ENCODE data around the gene IARS2. TPM values are rescaled to one million over a fixed set of nuclear protein-coding genes. Genes with fewer than 3 reads are reported as not detected.

IARS2 gene
- 58.8 and 59.2 TPM in 2 replicates for polyA plus RNA-seq
- polyA minus RNA-seq = 61.4 and 66.1 TPM in 2 replicates

- H3K36me3 ChIP-seq (ENCODE audit: insufficient read depth, low read length) = no peaks in the 10 kb centered on the region
- H3K4me3 ChIP-seq (ENCODE audit: low read length) = peak within 1 kb of the TSS; percentile 99
- H3K4me2 ChIP-seq (ENCODE audit: low read length) = peak within 1 kb of the TSS; percentile 62
- H3K79me2 ChIP-seq (replicated peaks; ENCODE audit: insufficient read depth, low read length) = peaks cover 22% of the 10 kb centered on the region
- H2AFZ ChIP-seq (ENCODE audit: low read depth, low read length) = peak within 1 kb of the TSS; percentile 82
- H4K20me1 ChIP-seq (ENCODE audit: insufficient read depth) = no peaks in the 10 kb centered on the region
- H3K9me3 ChIP-seq (ENCODE audit: low read length) = no peaks in the 10 kb centered on the region
- no peaks in the 10 kb centered on the region for H3K27me3 ChIP-seq (ENCODE audit: insufficient read depth, low read depth, low read length)
- peak within 1 kb of the TSS; percentile 59 for H3K27ac ChIP-seq (ENCODE audit: low read length)
- no peaks in the 10 kb centered on the region for H3F3A ChIP-seq (ENCODE audit: insufficient read depth, low read length, poor library complexity, severe bottlenecking)
- TF ChIP-seq POLR2AphosphoS5 (IDR thresholded peaks at IDR 0.05) = peak; percentile 67
- no peak for TF ChIP-seq EZH2 (IDR thresholded peaks at IDR 0.05; ENCODE audit: borderline replicate concordance, insufficient read depth, low read length, poor library complexity, severe bottlenecking)
- peak; percentile 24 for TF ChIP-seq SMC3 (conservative IDR thresholded peaks at IDR 0.05; ENCODE audit: poor library complexity)
- TF ChIP-seq EP300 (conservative IDR thresholded peaks at IDR 0.05; ENCODE audit: poor library complexity, severe bottlenecking) = peak; percentile 26
- peak; percentile 31 for TF ChIP-seq TAF1 (IDR thresholded peaks at IDR 0.05; ENCODE audit: low read depth)
- TF ChIP-seq, protein P1, sequence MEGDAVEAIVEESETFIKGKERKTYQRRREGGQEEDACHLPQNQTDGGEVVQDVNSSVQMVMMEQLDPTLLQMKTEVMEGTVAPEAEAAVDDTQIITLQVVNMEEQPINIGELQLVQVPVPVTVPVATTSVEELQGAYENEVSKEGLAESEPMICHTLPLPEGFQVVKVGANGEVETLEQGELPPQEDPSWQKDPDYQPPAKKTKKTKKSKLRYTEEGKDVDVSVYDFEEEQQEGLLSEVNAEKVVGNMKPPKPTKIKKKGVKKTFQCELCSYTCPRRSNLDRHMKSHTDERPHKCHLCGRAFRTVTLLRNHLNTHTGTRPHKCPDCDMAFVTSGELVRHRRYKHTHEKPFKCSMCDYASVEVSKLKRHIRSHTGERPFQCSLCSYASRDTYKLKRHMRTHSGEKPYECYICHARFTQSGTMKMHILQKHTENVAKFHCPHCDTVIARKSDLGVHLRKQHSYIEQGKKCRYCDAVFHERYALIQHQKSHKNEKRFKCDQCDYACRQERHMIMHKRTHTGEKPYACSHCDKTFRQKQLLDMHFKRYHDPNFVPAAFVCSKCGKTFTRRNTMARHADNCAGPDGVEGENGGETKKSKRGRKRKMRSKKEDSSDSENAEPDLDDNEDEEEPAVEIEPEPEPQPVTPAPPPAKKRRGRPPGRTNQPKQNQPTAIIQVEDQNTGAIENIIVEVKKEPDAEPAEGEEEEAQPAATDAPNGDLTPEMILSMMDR (IDR thresholded peaks at IDR 0.05; ENCODE audit: poor library complexity, severe bottlenecking) = no peak
- no peak for TF ChIP-seq RAD21 (conservative IDR thresholded peaks at IDR 0.05)
- TF ChIP-seq, protein P2, sequence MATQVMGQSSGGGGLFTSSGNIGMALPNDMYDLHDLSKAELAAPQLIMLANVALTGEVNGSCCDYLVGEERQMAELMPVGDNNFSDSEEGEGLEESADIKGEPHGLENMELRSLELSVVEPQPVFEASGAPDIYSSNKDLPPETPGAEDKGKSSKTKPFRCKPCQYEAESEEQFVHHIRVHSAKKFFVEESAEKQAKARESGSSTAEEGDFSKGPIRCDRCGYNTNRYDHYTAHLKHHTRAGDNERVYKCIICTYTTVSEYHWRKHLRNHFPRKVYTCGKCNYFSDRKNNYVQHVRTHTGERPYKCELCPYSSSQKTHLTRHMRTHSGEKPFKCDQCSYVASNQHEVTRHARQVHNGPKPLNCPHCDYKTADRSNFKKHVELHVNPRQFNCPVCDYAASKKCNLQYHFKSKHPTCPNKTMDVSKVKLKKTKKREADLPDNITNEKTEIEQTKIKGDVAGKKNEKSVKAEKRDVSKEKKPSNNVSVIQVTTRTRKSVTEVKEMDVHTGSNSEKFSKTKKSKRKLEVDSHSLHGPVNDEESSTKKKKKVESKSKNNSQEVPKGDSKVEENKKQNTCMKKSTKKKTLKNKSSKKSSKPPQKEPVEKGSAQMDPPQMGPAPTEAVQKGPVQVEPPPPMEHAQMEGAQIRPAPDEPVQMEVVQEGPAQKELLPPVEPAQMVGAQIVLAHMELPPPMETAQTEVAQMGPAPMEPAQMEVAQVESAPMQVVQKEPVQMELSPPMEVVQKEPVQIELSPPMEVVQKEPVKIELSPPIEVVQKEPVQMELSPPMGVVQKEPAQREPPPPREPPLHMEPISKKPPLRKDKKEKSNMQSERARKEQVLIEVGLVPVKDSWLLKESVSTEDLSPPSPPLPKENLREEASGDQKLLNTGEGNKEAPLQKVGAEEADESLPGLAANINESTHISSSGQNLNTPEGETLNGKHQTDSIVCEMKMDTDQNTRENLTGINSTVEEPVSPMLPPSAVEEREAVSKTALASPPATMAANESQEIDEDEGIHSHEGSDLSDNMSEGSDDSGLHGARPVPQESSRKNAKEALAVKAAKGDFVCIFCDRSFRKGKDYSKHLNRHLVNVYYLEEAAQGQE (IDR thresholded peaks at IDR 0.05; ENCODE audit: borderline replicate concordance) = no peak
- peak; percentile 84 for TF ChIP-seq MXI1 (conservative IDR thresholded peaks at IDR 0.05; ENCODE audit: poor library complexity, severe bottlenecking)
- no peaks in the 10 kb centered on the region for H3K9me2 ChIP-seq (ENCODE audit: insufficient read depth, low read length)
- peak within 1 kb of the TSS; percentile 81 for H3K9ac ChIP-seq (ENCODE audit: low read length)
Observed at GRCh38 chr1:220094016-220094911, at the start of gene IARS2. TSS of gene IARS2 (plus strand) at chr1:220094132. CDS start at chr1:220094217, 85 bp downstream.

- Histone ChIP-seq H3K27me3 (ENCODE audit: insufficient read depth, low read depth, low read length) (no peaks in the 10 kb centered on the region), H3K9me3 (ENCODE audit: low read length) (no peaks in the 10 kb centered on the region), H3K79me2 (replicated peaks; ENCODE audit: insufficient read depth, low read length) (peaks cover 23% of the 10 kb centered on the region), H3K27ac (ENCODE audit: low read length) (no peak overlapping the region), H3K4me2 (ENCODE audit: low read length) (peak overlapping the region; percentile 86), H2AFZ (ENCODE audit: low read depth, low read length) (no peak overlapping the region), H3K4me3 (ENCODE audit: low read length) (peak overlapping the region; percentile 79), H3K9me2 (ENCODE audit: insufficient read depth, low read length) (no peaks in the 10 kb centered on the region), H3F3A (ENCODE audit: insufficient read depth, low read length, poor library complexity, severe bottlenecking) (no peaks in the 10 kb centered on the region), H4K20me1 (ENCODE audit: insufficient read depth) (no peaks in the 10 kb centered on the region), H3K9ac (ENCODE audit: low read length) (no peak overlapping the region), H3K36me3 (ENCODE audit: insufficient read depth, low read length) (no peaks in the 10 kb centered on the region)
- no peak for TF ChIP-seq SMC3 (conservative IDR thresholded peaks at IDR 0.05; ENCODE audit: poor library complexity)
- TF ChIP-seq, protein P1 (IDR thresholded peaks at IDR 0.05; ENCODE audit: poor library complexity, severe bottlenecking) = no peak
- TF ChIP-seq EP300 (conservative IDR thresholded peaks at IDR 0.05; ENCODE audit: poor library complexity, severe bottlenecking) = no peak
- TF ChIP-seq RAD21 (conservative IDR thresholded peaks at IDR 0.05) = no peak
- TF ChIP-seq POLR2AphosphoS5 (IDR thresholded peaks at IDR 0.05) = no peak
- TF ChIP-seq TAF1 (IDR thresholded peaks at IDR 0.05; ENCODE audit: low read depth) = no peak
- TF ChIP-seq, protein P2 (IDR thresholded peaks at IDR 0.05; ENCODE audit: borderline replicate concordance) = no peak
- no peak for TF ChIP-seq EZH2 (IDR thresholded peaks at IDR 0.05; ENCODE audit: borderline replicate concordance, insufficient read depth, low read length, poor library complexity, severe bottlenecking)
- TF ChIP-seq MXI1 (conservative IDR thresholded peaks at IDR 0.05; ENCODE audit: poor library complexity, severe bottlenecking) = no peak
Observed at GRCh38 chr1:220044678-220045355, 49.1 kb upstream of the IARS2 start.
